Activated CD8-positive, alpha-beta memory T cell treated with anti-CD3 and anti-CD28 coated beads, Interleukin-2, amount 50 U/mL, for 1 hour (primary cell): ENCODE measurements around the gene MYZAP.

Source experiments
- DNase-seq: peaks from one replicate; pipeline ENCODE4 v3.0.0-alpha.2; 2020; ENCODE audit errors: extremely low read depth

Gene MYZAP

GRCh38 chr15:57625703-57626448 is 34.2 kb downstream of the MYZAP start:
- DNase-seq = no peak

- no peak for DNase-seq
These were observed 35.2 kb downstream of the MYZAP start for GRCh38 chr15:57626713-57627440.

- DNase-seq = no peak
These were observed 39.8 kb downstream of the MYZAP start for GRCh38 chr15:57631386-57632110.

DNA sequence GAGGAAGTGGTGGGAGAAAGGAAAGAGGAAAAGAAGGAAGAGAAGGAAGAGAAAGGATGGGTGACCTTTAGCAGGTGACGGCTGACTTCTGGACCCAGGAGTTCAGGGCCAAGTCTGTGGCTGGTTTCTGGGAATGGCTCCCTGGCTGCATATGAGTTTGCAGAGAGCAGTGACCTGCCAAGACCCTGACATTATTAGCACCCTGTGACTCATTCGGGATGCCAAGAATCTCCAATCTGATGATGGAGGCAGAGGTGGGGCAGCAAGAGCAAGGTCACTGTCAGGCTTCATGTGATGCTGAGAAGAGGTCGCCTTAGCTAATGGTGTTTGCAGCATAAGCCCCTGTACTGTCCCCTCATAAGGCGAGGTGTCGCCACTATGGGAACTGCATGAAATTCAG is 42.6 kb downstream of the MYZAP start:
- no peak for DNase-seq

GRCh38 chr15:57635300-57635909 is 43.7 kb downstream of the MYZAP start:
- DNase-seq = no peak

DNA sequence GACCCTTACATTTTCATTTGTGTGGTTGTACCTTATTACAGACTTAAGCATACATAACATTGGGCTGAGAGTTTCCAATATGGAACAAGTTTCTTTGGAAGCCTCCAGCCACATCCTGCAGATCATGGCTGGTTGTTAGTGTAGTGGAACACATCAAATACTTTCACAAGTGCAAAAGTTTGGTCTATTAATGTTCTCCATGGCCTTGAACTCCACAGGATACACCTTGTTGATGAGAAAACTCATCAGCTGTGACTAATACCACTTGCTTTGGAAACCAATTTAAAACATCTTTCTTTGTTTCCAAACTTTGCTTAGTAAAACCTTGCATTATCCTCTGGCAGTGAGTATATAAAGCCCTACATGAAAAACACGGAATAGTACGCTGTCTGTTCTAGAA is 46.1 kb downstream of the MYZAP start:
- DNase-seq = no peak

GRCh38 chr15:57639306-57639705 is 47.6 kb downstream of the MYZAP start:
- DNase-seq = no peak

- DNase-seq = no peak
These were observed 49.4 kb downstream of the MYZAP start for GRCh38 chr15:57640930-57641682.

DNA sequence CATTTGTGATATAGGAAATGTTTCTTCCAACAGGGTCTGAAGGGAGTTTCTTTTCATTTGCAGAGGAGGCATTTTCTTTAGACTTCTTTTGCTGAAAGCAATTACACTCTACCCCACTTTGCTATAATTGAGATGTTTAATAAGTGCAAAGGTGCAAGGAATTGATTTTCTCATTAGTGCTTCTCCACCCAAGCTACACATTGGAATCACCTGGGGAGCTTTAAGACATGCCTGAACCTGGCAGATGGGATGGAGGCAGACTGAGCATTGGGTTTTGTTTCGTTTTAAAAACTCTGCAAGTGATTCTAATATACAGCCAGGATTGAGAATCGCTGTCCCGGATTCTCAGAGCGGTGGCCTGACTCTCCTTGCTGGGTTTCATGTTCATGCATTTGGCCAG is 52.1 kb downstream of the MYZAP start:
- DNase-seq = no peak

- no peak for DNase-seq
These were observed 54.4 kb downstream of the MYZAP start for GRCh38 chr15:57646087-57646486.

DNA sequence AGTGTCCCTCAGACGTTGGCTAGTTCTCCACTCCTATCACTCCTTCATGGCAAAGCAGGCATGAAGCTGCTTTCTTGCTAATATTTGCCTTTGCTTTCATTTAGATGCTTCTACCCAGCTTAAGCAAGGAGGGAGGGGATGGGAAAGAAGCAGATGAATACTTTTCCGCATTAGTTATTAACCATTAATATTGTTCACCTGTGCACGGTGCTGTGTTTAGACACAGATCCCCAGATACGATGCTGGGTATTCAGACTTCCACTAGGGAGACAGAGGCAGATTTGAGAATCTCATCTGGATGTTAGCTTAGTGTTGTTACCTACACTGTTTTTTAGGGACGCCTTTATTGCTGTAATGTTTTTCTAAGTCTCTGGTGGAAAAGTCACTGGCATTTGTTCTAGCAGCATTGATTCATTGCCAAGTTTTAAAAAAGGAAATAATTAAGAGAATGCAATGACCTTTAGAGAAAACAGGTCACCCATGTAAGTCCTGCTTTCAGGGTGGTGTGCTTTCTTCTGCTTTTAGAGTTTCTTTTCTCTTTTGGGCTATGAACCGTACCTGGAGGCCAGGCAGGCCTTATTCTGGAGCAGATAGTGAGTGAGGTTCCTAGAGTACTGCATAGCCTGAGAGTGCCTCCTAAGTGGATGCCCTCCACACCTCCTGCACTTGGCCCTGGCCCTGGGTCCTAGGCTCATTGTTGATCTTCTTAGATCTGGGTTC is 55.5 kb downstream of the MYZAP start:
- no peak for DNase-seq

DNA sequence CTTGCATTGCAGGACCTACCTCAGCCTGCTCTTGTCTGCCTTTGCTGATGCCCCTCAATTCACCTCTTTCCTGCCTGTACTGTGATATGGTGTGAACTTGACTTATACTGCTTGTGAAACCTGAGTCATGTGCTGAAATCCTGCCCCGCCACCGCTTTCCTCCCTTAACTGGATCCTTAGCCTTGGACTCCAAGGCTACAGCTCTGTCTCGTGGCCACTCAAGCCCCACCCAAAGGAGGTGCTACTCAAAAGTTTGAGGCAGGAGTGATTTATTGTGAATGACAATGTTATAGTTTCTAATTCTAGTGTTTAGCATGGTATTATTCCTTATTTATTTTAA is 56.1 kb downstream of the MYZAP start:
- no peak for DNase-seq

DNA sequence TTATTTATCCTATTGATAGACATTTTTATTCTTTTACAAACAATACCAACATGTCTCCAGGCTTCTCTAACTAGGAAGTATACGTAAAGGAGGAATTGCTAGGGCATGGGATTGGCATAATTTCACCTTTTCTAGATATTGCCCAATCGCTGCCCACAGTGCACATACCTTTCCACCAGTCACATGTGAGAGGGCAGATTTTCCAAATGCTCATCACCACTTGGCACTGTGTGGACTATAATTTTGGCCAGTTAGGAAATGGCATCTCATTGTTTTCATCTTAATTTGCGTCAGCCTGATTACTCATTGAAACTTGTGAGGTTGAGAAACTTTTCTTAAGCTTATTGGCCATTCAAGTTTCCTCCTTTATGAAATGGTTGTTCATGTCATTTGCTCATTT is 57.4 kb downstream of the MYZAP start:
- DNase-seq = no peak

GRCh38 chr15:57651445-57651844 is 59.7 kb downstream of the MYZAP start:
- no peak for DNase-seq

DNA sequence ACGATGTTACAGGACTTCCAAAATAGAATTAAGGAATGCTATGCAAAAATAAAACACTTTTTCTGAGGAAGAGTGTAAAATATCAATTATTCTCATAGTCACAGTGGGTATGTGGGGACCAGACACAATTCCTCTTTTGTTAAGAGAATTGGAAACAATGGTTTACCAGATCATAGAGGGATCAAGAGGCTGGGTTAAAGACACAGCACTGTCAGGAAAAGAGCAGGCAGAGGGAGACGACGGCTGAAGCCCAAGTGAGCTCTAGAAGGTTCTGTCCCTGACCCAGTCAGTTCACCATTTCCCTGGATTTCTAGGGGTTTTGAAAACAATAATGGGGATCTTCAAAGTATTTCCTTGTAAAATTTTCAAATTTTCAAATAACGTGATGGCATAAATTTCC is 60.8 kb downstream of the MYZAP start:
- DNase-seq = no peak

GRCh38 chr15:57654153-57654852 is 62.6 kb downstream of the MYZAP start:
- no peak for DNase-seq

- no peak for DNase-seq
These were observed 63.3 kb downstream of the MYZAP start for GRCh38 chr15:57655053-57655452.

DNA sequence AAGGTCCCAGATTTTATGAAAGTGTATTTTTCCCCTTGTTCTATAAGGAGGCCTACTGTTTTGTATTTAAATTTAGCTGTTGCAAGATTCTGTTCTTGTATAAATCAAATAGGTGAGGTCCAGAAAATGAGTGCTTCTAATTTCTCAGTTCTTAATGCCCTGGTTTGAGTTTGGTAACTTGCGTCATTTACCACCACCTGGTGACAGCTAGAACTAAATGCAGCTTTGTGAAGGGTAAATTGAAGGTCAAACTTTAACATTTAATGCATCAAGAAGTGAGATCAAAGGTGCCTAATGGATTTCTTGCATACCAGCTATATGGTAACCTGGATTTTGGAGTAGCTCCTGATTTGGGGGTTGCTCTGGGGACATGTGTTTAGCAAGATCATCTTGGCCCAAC is 64.1 kb downstream of the MYZAP start:
- DNase-seq = no peak

DNA sequence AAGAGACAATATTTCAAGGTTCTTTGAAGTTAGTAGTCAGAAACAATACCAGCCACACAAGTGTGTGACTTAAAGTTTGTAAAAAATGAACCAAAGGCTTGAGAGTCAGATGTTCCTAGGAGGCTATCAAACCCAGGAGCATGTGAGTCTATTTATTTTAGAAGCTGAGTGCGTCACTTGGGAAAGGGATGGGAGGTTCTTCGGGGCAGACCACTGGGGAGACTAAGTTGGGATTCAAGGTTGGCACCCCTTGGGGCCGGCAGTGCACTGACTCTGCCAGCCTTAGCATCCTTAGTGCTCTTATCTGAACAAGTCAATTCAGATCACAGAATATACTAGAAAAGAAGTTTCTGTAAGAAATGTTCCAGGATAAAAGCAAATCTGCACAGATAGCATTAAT is 64.7 kb downstream of the MYZAP start:
- DNase-seq = no peak

DNA sequence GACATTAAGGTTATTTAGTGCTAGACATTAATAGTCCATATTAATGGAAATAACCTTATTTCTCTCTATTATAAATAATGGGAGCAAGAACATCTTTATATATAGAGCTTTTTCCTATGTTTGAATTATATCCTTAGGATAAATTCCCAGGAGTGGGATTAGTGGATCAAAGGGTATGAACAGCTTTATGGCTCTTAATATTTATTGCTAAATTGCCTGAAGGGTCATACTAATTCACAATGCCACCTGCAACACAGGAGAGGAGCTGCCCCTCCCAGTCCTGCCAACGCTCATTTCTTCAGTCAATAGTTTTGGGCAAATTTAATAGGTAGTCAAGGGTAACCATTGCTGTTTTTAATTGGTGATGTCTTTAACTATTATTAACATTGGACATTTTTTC is 65.9 kb downstream of the MYZAP start:
- DNase-seq = no peak
